ENCODE data around the gene EXOC3L1.

GRCh38 chr16:67142342-67142741, 47.6 kb downstream of the EXOC3L1 start:
- TF ChIP-seq POLR2A (IDR thresholded peaks at IDR 0.05; ENCODE audit: low read length) (no peak), GATA1 (IDR thresholded peaks at IDR 0.05; ENCODE audit: low read depth, low read length) (no peak)
